Dedifferentiated amniotic fluid mesenchymal stem cell (primary cell): ENCODE data around the gene ZFHX3.

Experiments
- DNase-seq: peaks from one replicate; pipeline ENCODE4 v3.0.0-alpha.2; 2016; ENCODE audit errors: extremely low spot score

Gene ZFHX3

GRCh38 chr16:73057291-73058210 is 9.6 kb upstream of the ZFHX3 start:
- no peak for DNase-seq

GRCh38 chr16:73056921-73057290 is 9.0 kb upstream of the ZFHX3 start:
- DNase-seq: no peak

GRCh38 chr16:73056448-73056847 is 8.5 kb upstream of the ZFHX3 start:
- no peak for DNase-seq

- peak; percentile 27 for DNase-seq
These were observed 7.0 kb upstream of the ZFHX3 start for GRCh38 chr16:73054813-73055482.

DNA sequence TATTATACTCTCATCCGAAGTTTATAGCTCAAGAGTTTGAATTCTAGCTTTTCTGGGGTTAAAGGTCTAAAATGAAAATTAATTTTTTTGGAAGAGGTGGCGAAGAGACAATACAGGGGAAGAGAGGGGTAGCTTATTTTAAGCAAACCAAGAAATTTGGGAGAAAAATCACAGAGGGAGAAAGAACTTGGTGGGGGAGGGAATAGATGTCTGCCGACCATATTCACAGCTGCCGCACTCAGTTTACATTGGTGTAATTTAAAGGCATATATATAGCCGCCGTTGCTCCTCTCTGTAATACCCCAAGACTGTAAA is 6.5 kb upstream of the ZFHX3 start:
- no peak for DNase-seq

GRCh38 chr16:73054125-73054484 is 6.2 kb upstream of the ZFHX3 start:
- no peak for DNase-seq

GRCh38 chr16:73053364-73054124 is 5.6 kb upstream of the ZFHX3 start:
- no peak for DNase-seq

DNA sequence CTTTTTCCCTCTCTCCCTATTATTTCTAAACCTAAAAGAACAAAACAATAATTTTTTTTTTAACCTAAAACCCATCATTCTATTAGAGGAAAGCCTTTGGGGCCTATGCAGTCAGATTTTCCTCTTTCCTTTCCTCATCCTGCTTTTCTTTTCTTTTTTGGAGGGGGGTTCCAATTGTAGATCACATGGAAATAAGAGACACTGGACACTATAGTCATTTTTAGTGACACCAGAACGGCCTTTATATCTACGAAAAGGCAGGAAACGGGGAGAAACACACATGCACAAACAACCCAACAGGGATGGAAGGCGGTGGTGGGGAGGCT is 5.1 kb upstream of the ZFHX3 start:
- no peak for DNase-seq

DNA sequence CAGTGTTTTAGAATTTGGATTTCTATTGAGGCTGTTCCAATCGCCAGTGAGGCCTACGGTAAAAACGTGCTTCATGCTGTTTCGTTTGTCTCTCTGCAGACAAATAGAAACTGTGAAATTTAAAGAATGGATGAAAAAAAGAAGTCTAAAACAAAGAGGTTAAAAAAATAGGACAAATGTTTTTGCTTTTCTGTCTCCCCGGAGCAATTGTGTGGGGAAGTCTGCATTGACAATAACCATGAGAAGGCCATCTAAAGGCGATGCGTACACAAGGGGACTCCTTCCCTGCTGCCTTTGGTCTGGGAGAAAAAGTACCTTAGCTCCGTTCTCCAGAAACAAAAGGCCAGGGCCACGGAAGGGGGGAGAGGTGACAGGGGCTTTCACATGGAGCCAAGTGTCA is 4.6 kb upstream of the ZFHX3 start:
- DNase-seq: no peak

DNA sequence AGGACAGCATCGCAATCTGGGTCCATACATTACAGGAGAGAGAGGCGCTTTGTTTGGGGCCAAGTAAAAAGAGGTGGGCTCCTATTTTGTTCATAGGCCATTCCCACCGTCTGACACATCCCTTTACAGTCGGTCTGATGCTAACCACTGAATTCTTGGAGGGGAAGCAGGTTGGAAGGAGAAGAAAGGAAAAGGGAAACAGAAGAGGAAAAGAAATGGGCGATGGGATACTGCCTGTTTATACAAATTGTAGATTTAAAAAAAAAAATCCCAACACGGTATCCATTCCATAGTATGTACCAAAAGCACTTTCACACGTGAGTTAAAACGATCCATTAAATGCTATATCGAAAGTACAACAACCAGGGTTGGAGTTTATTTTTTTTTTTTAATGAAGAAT is 4.0 kb upstream of the ZFHX3 start:
- no peak for DNase-seq

DNA sequence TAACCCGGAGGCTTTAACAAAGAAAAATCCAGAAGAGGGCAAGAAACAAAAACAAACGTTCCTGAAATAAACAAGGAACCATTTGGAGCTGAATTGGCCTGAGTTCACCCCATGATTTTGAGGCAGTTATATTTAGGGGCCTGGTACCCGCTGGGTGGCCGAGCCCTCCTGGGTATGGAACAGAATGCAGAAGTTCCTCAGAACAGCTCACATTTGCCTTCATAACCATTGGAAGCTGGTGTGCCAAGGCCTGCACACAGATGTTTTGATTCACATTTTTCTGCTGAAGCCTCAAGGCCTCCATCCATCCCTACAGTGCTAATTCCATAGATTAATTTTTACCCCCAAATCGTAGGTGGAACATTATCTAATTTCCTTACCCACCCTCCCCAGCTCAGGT is 3.3 kb upstream of the ZFHX3 start:
- no peak for DNase-seq

GRCh38 chr16:73050201-73051099 is 2.5 kb upstream of the ZFHX3 start:
- no peak for DNase-seq

- no peak for DNase-seq
These were observed 1.6 kb upstream of the ZFHX3 start for GRCh38 chr16:73049511-73049910.

GRCh38 chr16:73049091-73049490 is 1.2 kb upstream of the ZFHX3 start:
- no peak for DNase-seq

DNA sequence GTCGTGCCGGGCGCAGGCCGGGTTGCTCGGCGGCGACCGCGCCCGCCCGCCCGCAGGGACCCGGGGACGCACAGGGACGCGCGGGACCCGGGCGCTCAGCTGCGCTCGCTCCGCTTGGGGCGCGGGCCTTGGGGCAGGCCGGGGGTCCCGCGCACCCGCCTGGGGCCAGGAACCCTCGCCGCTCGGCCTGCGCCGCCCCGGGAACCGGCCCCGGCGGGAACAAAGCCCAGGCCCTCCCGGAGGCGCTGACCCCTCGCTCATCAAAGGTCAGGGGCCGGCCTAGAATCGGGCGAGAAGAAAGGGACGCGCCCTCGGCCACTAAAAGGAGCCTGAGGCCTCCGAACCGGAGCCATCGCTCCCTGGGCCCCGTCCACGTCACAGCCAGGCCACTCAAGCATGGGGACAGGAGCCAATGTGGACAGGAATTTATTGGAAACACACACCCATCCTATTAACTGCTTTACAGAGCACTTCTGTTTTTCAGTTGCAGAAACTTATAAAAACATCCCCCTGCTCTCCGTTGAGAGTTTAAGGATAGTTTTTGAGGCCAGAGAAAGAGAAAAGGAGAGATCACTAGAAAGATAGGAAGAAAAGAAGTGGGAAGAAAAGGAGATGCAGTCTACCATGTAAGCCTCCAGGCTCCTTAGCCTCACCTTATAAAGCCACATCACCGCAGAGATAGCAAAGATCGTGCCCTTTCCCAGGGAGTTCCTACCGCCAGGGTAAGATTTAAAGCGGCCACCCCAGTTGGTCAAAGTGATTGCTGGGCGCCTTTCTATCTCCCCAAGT is 558 bp upstream of the ZFHX3 start:
- DNase-seq: peak; percentile 37

DNA sequence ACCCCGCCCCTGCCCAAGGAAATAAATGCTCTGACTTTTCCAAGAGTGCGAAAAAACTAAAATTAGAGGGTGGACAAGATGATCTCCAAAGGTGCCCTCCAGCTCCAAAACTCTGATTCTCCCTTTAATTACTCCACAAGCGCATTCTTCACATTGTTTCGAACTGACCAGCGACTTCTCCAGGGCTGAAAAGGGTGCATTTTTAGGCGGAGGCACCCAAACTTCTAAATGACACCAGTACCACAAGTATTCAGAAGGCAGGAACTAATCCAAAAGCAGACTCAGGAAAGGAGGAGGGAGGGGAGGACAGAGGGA is 750 bp downstream of the ZFHX3 start:
- DNase-seq: peak; percentile 87

DNA sequence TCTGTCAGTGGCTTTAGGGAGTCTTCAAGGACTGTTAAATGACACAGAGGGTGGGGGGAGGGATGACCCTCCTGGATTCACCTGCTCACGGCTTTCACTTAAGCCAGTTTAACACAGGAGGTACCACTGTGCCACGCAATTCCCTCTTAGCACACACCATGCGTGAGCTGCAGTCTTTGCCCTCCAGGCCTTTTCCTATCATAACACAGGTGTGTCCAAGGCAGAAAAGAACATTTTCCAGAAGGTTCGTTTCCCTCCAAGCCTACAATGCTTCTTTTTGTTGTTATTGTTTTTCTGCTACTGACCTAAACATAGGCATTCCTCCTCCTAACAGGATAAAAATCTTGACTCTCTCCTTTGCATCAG is 1.1 kb downstream of the ZFHX3 start:
- DNase-seq: no peak

DNA sequence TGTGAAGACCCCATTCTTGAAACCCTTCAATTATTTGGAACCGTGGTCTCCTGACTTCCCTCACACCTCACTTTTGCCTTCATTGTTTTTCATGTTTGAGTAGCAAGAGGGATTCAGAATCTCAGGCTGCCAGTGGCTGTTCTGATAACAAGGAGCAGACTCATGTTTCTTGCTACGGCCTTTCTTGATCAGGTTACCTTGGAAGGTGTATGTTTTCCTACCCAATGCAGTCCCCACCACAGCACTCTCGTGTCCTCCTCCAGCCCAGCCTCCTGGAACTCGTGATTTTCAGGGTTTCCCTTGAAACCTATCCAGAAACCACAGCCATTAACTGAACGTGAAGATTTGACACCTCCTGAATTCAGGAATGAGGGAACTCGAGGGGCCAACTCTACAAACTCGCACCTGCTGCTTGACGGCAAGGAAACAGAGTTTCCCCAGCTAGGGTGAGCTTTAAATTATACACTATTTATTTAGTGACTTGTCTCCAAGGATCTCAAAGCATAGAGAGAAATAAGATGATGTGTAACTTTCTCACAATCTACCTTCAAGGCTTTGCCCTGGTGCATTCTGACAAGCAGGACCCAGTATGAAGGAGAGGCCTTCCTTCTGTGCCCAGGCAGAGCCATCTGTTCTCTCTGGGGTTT is 1.6 kb downstream of the ZFHX3 start:
- DNase-seq: no peak

- DNase-seq: peak; percentile 21
These were observed 4.0 kb downstream of the ZFHX3 start for GRCh38 chr16:73043828-73044467.

GRCh38 chr16:73042807-73043206 is 5.1 kb downstream of the ZFHX3 start:
- DNase-seq: no peak
